ENCODE measurements around the gene CTAG1B. TPM values are rescaled to one million over a fixed set of nuclear protein-coding genes. Genes with fewer than 3 reads are reported as not detected.

The CTAG1B gene
- not detected for total RNA-seq

GRCh38 chrX:154619182-154619581 lies at the start of gene CTAG1B:
Gene CTAG1B (minus strand): TSS chrX:154619282. CDS start chrX:154619218, 64 bp downstream.

GRCh38 chrX:154653413-154653812 lies 34.3 kb upstream of the CTAG1B start, which contains the start of gene CTAG2:
Gene CTAG2 (minus strand): TSS chrX:154653579. CDS start chrX:154653515, 64 bp downstream.

GRCh38 chrX:154584585-154585183 lies 34.4 kb downstream of the CTAG1B start, which contains the start of gene CTAG1A:
Gene CTAG1A (plus strand): TSS chrX:154585133. CDS start chrX:154585207, 74 bp downstream.

Small RNA genes within 50 kb of the gene (small RNA-seq; reads per million reads assigned to genes)
- not detected for gene AC244090.1
- gene AC244107.2 = not detected

Other genes with a start within 250 kb of the CTAG1B start
- gene FLNA, start 244.6 kb downstream of the CTAG1B start, total RNA-seq = 93.4 TPM
- gene EMD, start 240.0 kb downstream of the CTAG1B start, total RNA-seq = 35.8 TPM
- 1,254 TPM for gene RPL10, start 220.9 kb downstream of the CTAG1B start, total RNA-seq
- 10.6 TPM for gene DNASE1L1, start 210.0 kb downstream of the CTAG1B start, total RNA-seq
- gene TAFAZZIN, start 207.7 kb downstream of the CTAG1B start, total RNA-seq = 12.0 TPM
- 83.0 TPM for gene ATP6AP1, start 190.6 kb downstream of the CTAG1B start, total RNA-seq
- gene GDI1, start 182.1 kb downstream of the CTAG1B start, total RNA-seq = 289 TPM
- 26.1 TPM for gene FAM50A, start 175.1 kb downstream of the CTAG1B start, total RNA-seq
- 20.5 TPM for gene PLXNA3, start 161.0 kb downstream of the CTAG1B start, total RNA-seq
- 16.1 TPM for gene LAGE3, start 140.0 kb downstream of the CTAG1B start, total RNA-seq
- 35.1 TPM for gene UBL4A, start 132.7 kb downstream of the CTAG1B start, total RNA-seq
- 3.5 TPM for gene SLC10A3, start 128.7 kb downstream of the CTAG1B start, total RNA-seq
- 15.0 TPM for gene FAM3A, start 103.0 kb downstream of the CTAG1B start, total RNA-seq
- 17.3 TPM for gene G6PD, start 72.4 kb downstream of the CTAG1B start, total RNA-seq
- 6.0 TPM for gene IKBKG, start 71.7 kb downstream of the CTAG1B start, total RNA-seq
- gene CTAG1A, start 34.1 kb downstream of the CTAG1B start, total RNA-seq = not detected
- gene CTAG2, start 34.3 kb upstream of the CTAG1B start, total RNA-seq = not detected
- gene GAB3, start 131.8 kb upstream of the CTAG1B start, total RNA-seq = 1.4 TPM
- gene DKC1, start 143.6 kb upstream of the CTAG1B start, total RNA-seq = 27.0 TPM
- 26.1 TPM for gene MPP1, start 186.2 kb upstream of the CTAG1B start, total RNA-seq
- not detected for gene SMIM9, start 215.4 kb upstream of the CTAG1B start, total RNA-seq

Data from diencephalon (tissue), 1 donor.